Endothelial cell of umbilical vein (primary cell): Measurements from ENCODE around the gene FER.

Source experiments
- EZH2 ChIP-seq: IDR thresholded peaks from 2 replicates; pipeline ENCODE4 v1.6.1; 2012; ENCODE audit warnings: borderline replicate concordance, low read depth, mild to moderate bottlenecking, moderate library complexity, low read length, inconsistent platforms; ENCODE audit not compliant: severe bottlenecking
- POLR2A ChIP-seq: IDR thresholded peaks from 2 replicates; pipeline ENCODE4 v1.6.1; 2012; ENCODE audit warnings: low read depth, mild to moderate bottlenecking, control low read depth, low read length
- POLR2AphosphoS5 ChIP-seq: IDR thresholded peaks from 2 replicates; pipeline ENCODE4 v1.6.1; 2012; ENCODE audit warnings: low read depth, mild to moderate bottlenecking, control low read depth, low read length, moderate library complexity; ENCODE audit not compliant: insufficient read depth
- TF ChIP-seq, protein P1 (sequence below), 2 donors: IDR thresholded peaks; 1 replicate in 1 of 2; 2 replicates in 1 of 2; pipeline ENCODE4 v1.5.1; 2011; ENCODE audit warnings: low read length in 2 of 2, mild to moderate bottlenecking in 2 of 2, moderate library complexity in 2 of 2, control low read depth in 1 of 2, inconsistent platforms in 1 of 2, low read depth in 1 of 2; ENCODE audit not compliant: insufficient read depth in 1 of 2; ENCODE audit errors: extremely low read depth in 1 of 2

DNA sequence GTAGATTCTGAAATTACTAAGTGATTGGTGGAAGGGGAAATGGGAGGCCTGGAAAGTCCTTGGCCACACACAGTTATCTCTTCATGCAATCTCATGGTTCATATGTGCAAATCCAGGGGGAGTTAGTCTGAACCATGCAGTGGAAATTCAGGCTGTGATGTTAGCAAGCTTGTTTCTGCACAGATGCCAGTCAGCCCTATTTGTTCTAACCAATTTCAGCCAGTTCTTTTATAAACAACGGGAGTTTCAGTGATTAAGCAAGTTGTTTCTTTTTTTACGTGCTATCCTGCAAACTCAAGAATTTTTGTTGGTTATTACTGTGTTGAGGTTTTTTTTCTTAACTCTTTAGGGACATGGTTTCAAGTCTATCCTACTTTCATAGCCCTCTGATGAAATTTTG lies 298.0 kb downstream of the FER start:
- TF ChIP-seq EZH2 (no peak), POLR2A (no peak), POLR2AphosphoS5 (no peak)
- TF ChIP-seq, protein P1, sequence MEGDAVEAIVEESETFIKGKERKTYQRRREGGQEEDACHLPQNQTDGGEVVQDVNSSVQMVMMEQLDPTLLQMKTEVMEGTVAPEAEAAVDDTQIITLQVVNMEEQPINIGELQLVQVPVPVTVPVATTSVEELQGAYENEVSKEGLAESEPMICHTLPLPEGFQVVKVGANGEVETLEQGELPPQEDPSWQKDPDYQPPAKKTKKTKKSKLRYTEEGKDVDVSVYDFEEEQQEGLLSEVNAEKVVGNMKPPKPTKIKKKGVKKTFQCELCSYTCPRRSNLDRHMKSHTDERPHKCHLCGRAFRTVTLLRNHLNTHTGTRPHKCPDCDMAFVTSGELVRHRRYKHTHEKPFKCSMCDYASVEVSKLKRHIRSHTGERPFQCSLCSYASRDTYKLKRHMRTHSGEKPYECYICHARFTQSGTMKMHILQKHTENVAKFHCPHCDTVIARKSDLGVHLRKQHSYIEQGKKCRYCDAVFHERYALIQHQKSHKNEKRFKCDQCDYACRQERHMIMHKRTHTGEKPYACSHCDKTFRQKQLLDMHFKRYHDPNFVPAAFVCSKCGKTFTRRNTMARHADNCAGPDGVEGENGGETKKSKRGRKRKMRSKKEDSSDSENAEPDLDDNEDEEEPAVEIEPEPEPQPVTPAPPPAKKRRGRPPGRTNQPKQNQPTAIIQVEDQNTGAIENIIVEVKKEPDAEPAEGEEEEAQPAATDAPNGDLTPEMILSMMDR (IDR thresholded peaks at IDR 0.05; ENCODE audit: extremely low read depth in 1 of 2, insufficient read depth in 1 of 2, low read depth in 1 of 2, low read length in 2 of 2): no peak
